ENCODE results near the gene RNGTT. TPM values are rescaled to one million over a fixed set of nuclear protein-coding genes. Genes with fewer than 3 reads are reported as not detected.
"Not testable (repeated sequence)": the region's sequence is repeated elsewhere in the genome, so short reads cannot be mapped to it uniquely, and the experiment has no call there.

The RNGTT gene
- total RNA-seq, 1 experiment from 2014 or later, result 15.7 TPM

GRCh38 chr6:88913471-88913870 is 49.9 kb downstream of the RNGTT start:
- Histone ChIP-seq H3F3A (ENCODE audit: low read length, unreplicated experiment) (no peaks in the 10 kb centered on the region), H3K9ac (ENCODE audit: low read length) (no peak overlapping the region), H3K9me3 (ENCODE audit: low read length) (no peaks in the 10 kb centered on the region), H4K20me1 (ENCODE audit: low read length) (no peaks in the 10 kb centered on the region), H3K4me1 (ENCODE audit: insufficient read depth, low read length) (no peaks in the 10 kb centered on the region), H3K4me2 (ENCODE audit: low read length) (no peak overlapping the region), H3K27ac (ENCODE audit: low read length) (no peak overlapping the region), H3K79me2 (ENCODE audit: low read length) (peaks cover 14% of the 10 kb centered on the region), H3K4me3 (ENCODE audit: low read length) (no peak overlapping the region), H3K27me3 (ENCODE audit: low read length) (no peaks in the 10 kb centered on the region), H3K36me3 (ENCODE audit: low read depth, low read length) (no peaks in the 10 kb centered on the region), H3K9me2 (replicated peaks; ENCODE audit: low read length) (no peaks in the 10 kb centered on the region), H2AFZ (ENCODE audit: low read length) (no peak overlapping the region)
- intact Hi-C loops (cut with micrococcal nuclease), result no loop called here
- TF ChIP-seq EZH2 (IDR thresholded peaks at IDR 0.05; ENCODE audit: low read length, unreplicated experiment) (no peak), EZH2phosphoT487 (IDR thresholded peaks at IDR 0.05; ENCODE audit: borderline replicate concordance, low read length) (no peak)
- POLR2A ChIA-PET (ENCODE audit: unreplicated experiment), result no interaction called here
- ATAC-seq (no peak), DNase-seq (no peak)
- no TSS peak for BruUV-seq (replicated peaks)
- CTCF ChIA-PET, result no interaction called here

GRCh38 chr6:88910922-88911778 is 52.3 kb downstream of the RNGTT start:
- DNase-seq (no peak), ATAC-seq (no peak)
- BruUV-seq (replicated peaks), result no TSS peak
- CTCF ChIA-PET, result no interaction called here
- Histone ChIP-seq H3K27ac (ENCODE audit: low read length) (no peak overlapping the region), H3F3A (ENCODE audit: low read length, unreplicated experiment) (no peaks in the 10 kb centered on the region), H2AFZ (ENCODE audit: low read length) (no peak overlapping the region), H3K4me3 (ENCODE audit: low read length) (no peak overlapping the region), H3K27me3 (ENCODE audit: low read length) (no peaks in the 10 kb centered on the region), H3K4me2 (ENCODE audit: low read length) (no peak overlapping the region), H3K9ac (ENCODE audit: low read length) (no peak overlapping the region), H3K4me1 (ENCODE audit: insufficient read depth, low read length) (no peaks in the 10 kb centered on the region), H3K9me2 (replicated peaks; ENCODE audit: low read length) (no peaks in the 10 kb centered on the region), H3K36me3 (ENCODE audit: low read depth, low read length) (no peaks in the 10 kb centered on the region), H3K9me3 (ENCODE audit: low read length) (no peaks in the 10 kb centered on the region), H3K79me2 (ENCODE audit: low read length) (peaks cover 14% of the 10 kb centered on the region), H4K20me1 (ENCODE audit: low read length) (no peaks in the 10 kb centered on the region)
- POLR2A ChIA-PET (ENCODE audit: unreplicated experiment), result no interaction called here
- intact Hi-C loops (cut with micrococcal nuclease), result no loop called here
- TF ChIP-seq EZH2phosphoT487 (IDR thresholded peaks at IDR 0.05; ENCODE audit: borderline replicate concordance, low read length), result no peak
- no peak for TF ChIP-seq EZH2 (IDR thresholded peaks at IDR 0.05; ENCODE audit: low read length, unreplicated experiment)
- no peak for TF ChIP-seq CTCF (conservative IDR thresholded peaks at IDR 0.05; ENCODE audit: low read depth, low read length)

- H2AFZ ChIP-seq (ENCODE audit: low read length), result no peak overlapping the region
- POLR2A ChIA-PET (ENCODE audit: unreplicated experiment), result no interaction called here
- no peak overlapping the region for H3K4me2 ChIP-seq (ENCODE audit: low read length)
- H3K9me2 ChIP-seq (replicated peaks; ENCODE audit: low read length), result no peaks in the 10 kb centered on the region
- DNase-seq (no peak), ATAC-seq (no peak)
- no peak for TF ChIP-seq EZH2 (IDR thresholded peaks at IDR 0.05; ENCODE audit: low read length, unreplicated experiment)
- TF ChIP-seq CTCF (conservative IDR thresholded peaks at IDR 0.05; ENCODE audit: low read depth, low read length), result no peak
- no peak for TF ChIP-seq EZH2phosphoT487 (IDR thresholded peaks at IDR 0.05; ENCODE audit: borderline replicate concordance, low read length)
- H3K9ac ChIP-seq (ENCODE audit: low read length), result no peak overlapping the region
- no peak overlapping the region for H3K27ac ChIP-seq (ENCODE audit: low read length)
- no peaks in the 10 kb centered on the region for H3K9me3 ChIP-seq (ENCODE audit: low read length)
- no peaks in the 10 kb centered on the region for H3K27me3 ChIP-seq (ENCODE audit: low read length)
- no peaks in the 10 kb centered on the region for H3K36me3 ChIP-seq (ENCODE audit: low read depth, low read length)
- no peaks in the 10 kb centered on the region for H4K20me1 ChIP-seq (ENCODE audit: low read length)
- intact Hi-C loops (cut with micrococcal nuclease), result no loop called here
- H3K4me1 ChIP-seq (ENCODE audit: insufficient read depth, low read length), result no peaks in the 10 kb centered on the region
- no TSS peak for BruUV-seq (replicated peaks)
- CTCF ChIA-PET, result no interaction called here
- H3K79me2 ChIP-seq (ENCODE audit: low read length), result peaks cover 10% of the 10 kb centered on the region; the same call in 1 of the 2 replicates
- no peaks in the 10 kb centered on the region for H3F3A ChIP-seq (ENCODE audit: low read length, unreplicated experiment)
- H3K4me3 ChIP-seq (ENCODE audit: low read length), result no peak overlapping the region
Observed at GRCh38 chr6:88908598-88909548, 54.5 kb downstream of the RNGTT start.

DNA sequence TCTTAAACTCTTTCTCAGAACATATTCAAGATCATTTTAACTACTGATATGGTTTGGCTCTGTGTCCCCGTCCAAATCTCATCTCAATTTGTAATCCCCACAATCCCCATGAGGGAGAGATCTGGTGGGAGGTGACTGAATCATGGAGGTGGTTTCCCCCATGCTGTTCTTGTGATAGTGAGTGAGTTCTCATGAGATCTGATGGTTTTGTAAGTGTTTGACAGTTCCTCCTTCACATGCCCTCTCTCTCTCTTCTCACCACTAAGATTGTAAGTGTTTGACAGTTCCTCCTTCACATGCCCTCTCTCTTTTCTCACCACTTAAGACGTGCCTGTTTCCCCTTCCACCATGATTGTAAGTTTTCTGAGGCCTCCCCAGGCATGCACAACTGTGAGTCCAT is 56.3 kb downstream of the RNGTT start:
- H3K27ac ChIP-seq (ENCODE audit: low read length); H3K4me1 ChIP-seq (ENCODE audit: insufficient read depth, low read length); H3F3A ChIP-seq (ENCODE audit: low read length, unreplicated experiment); H3K9me3 ChIP-seq (ENCODE audit: low read length); H3K36me3 ChIP-seq (ENCODE audit: low read depth, low read length); H3K4me3 ChIP-seq (ENCODE audit: low read length); CTCF ChIA-PET; H4K20me1 ChIP-seq (ENCODE audit: low read length); intact Hi-C loops (cut with micrococcal nuclease); H3K9me2 ChIP-seq (replicated peaks; ENCODE audit: low read length); POLR2A ChIA-PET (ENCODE audit: unreplicated experiment); BruUV-seq (replicated peaks); H3K9ac ChIP-seq (ENCODE audit: low read length); DNase-seq; H3K79me2 ChIP-seq (ENCODE audit: low read length); ATAC-seq; H3K27me3 ChIP-seq (ENCODE audit: low read length); H3K4me2 ChIP-seq (ENCODE audit: low read length); H2AFZ ChIP-seq (ENCODE audit: low read length): not testable (repeated sequence)

Measured in PC-3 (cell line).